Measurements from ENCODE around the gene NOS1. TPM values are rescaled to one million over a fixed set of nuclear protein-coding genes. Genes with fewer than 3 reads are reported as not detected.

The NOS1 gene
- total and polyA plus RNA-seq, 4 donors = 1.2 to 7.0 (median 3.4) TPM

DNA sequence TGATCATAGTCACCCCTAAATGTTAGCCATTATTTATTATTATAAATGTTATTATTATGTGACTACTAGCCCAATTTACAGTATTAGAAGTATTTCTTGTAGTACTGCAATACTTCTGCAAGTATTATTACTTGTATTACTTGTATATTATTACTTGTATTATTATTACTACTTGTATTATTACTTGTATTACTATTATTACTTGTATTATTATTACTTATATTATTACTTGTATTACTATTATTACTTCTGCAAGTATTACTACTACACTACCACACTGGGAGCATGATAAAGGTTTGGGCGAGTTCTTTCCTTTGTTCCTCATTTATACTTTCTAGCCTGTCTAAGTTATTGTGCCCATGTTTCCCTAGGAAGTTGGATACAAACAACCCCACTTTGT is 67.9 kb downstream of the NOS1 start:
- no peaks in the 10 kb centered on the region for H3K36me3 ChIP-seq (ENCODE audit: control insufficient read depth, insufficient read depth, low read length)
- DNase-seq (ENCODE audit: low read depth in 4 of 6, low spot score in 6 of 6) = no peak
- H3K4me3 ChIP-seq (ENCODE audit: low read depth, low read length) = no peak overlapping the region
- H3K27ac ChIP-seq (ENCODE audit: low read depth, low read length) = no peak overlapping the region
- no CpG with 5 or more reads among the region's 1 CpG for WGBS (ENCODE audit: insufficient coverage)
- no peaks in the 10 kb centered on the region for H3K27me3 ChIP-seq (ENCODE audit: control insufficient read depth, insufficient read depth, low read length)
- H3K4me1 ChIP-seq (ENCODE audit: control insufficient read depth, insufficient read depth, low read length) = peaks cover 7% of the 10 kb centered on the region
- no peaks in the 10 kb centered on the region for H3K9me3 ChIP-seq (ENCODE audit: control insufficient read depth, insufficient read depth, low read length)

DNA sequence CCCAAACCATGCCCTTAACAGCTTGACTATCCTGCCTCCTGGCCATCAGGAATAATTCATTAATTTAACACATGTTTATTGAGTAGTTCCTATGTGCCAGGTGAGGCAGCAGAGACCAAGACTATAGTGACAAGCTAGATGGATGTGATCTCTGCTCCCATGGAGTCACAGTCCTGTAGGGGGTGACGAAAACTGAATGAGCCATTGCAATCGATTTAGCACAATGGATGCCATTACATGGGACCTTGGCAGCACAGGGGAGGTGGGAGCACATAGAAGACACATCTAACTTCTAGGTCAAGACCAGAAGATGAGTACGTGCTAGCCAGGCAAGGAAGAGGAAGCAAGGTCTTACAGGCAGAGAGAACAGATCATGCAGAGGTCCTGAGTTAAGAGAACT is 68.7 kb downstream of the NOS1 start:
- Histone ChIP-seq H3K4me3 (ENCODE audit: low read depth, low read length) (no peak overlapping the region), H3K36me3 (ENCODE audit: control insufficient read depth, insufficient read depth, low read length) (no peaks in the 10 kb centered on the region), H3K9me3 (ENCODE audit: control insufficient read depth, insufficient read depth, low read length) (no peaks in the 10 kb centered on the region), H3K27me3 (ENCODE audit: control insufficient read depth, insufficient read depth, low read length) (no peaks in the 10 kb centered on the region), H3K27ac (ENCODE audit: low read depth, low read length) (no peak overlapping the region), H3K4me1 (ENCODE audit: control insufficient read depth, insufficient read depth, low read length) (peaks cover 7% of the 10 kb centered on the region)
- 90% methylated on average over 3 of the region's 3 CpGs for WGBS (ENCODE audit: insufficient coverage)
- DNase-seq (ENCODE audit: low read depth in 4 of 6, low spot score in 6 of 6) = no peak

- no peaks in the 10 kb centered on the region for H3K27me3 ChIP-seq (ENCODE audit: control insufficient read depth, insufficient read depth, low read length)
- no peaks in the 10 kb centered on the region for H3K4me1 ChIP-seq (ENCODE audit: control insufficient read depth, insufficient read depth, low read length)
- peak in 1 of 6 donors; percentile 23 for DNase-seq (ENCODE audit: low read depth in 4 of 6, low spot score in 6 of 6)
- WGBS (ENCODE audit: insufficient coverage) = 72% methylated on average over 6 of the region's 9 CpGs
- H3K27ac ChIP-seq (ENCODE audit: low read depth, low read length) = no peak overlapping the region
- H3K4me3 ChIP-seq (ENCODE audit: low read depth, low read length) = no peak overlapping the region
- no peaks in the 10 kb centered on the region for H3K36me3 ChIP-seq (ENCODE audit: control insufficient read depth, insufficient read depth, low read length)
- H3K9me3 ChIP-seq (ENCODE audit: control insufficient read depth, insufficient read depth, low read length) = no peaks in the 10 kb centered on the region
Measured at GRCh38 chr12:117284140-117284539, 77.3 kb downstream of the NOS1 start.

GRCh38 chr12:117282490-117282889 is 78.9 kb downstream of the NOS1 start:
- H3K4me1 ChIP-seq (ENCODE audit: control insufficient read depth, insufficient read depth, low read length) = no peaks in the 10 kb centered on the region
- H3K36me3 ChIP-seq (ENCODE audit: control insufficient read depth, insufficient read depth, low read length) = no peaks in the 10 kb centered on the region
- peak in 1 of 6 donors; percentile 41 for DNase-seq (ENCODE audit: low read depth in 4 of 6, low spot score in 6 of 6)
- WGBS (ENCODE audit: insufficient coverage) = no CpG with 5 or more reads among the region's 5 CpGs
- H3K27me3 ChIP-seq (ENCODE audit: control insufficient read depth, insufficient read depth, low read length) = peaks cover 2% of the 10 kb centered on the region
- no peak overlapping the region for H3K4me3 ChIP-seq (ENCODE audit: low read depth, low read length)
- no peak overlapping the region for H3K27ac ChIP-seq (ENCODE audit: low read depth, low read length)
- no peaks in the 10 kb centered on the region for H3K9me3 ChIP-seq (ENCODE audit: control insufficient read depth, insufficient read depth, low read length)

- DNase-seq (ENCODE audit: low read depth in 4 of 6, low spot score in 6 of 6) = no peak
- no peaks in the 10 kb centered on the region for H3K9me3 ChIP-seq (ENCODE audit: control insufficient read depth, insufficient read depth, low read length)
- no peak overlapping the region for H3K4me3 ChIP-seq (ENCODE audit: low read depth, low read length)
- no peak overlapping the region for H3K27ac ChIP-seq (ENCODE audit: low read depth, low read length)
- no peaks in the 10 kb centered on the region for H3K4me1 ChIP-seq (ENCODE audit: control insufficient read depth, insufficient read depth, low read length)
- H3K36me3 ChIP-seq (ENCODE audit: control insufficient read depth, insufficient read depth, low read length) = no peaks in the 10 kb centered on the region
- H3K27me3 ChIP-seq (ENCODE audit: control insufficient read depth, insufficient read depth, low read length) = peaks cover 4% of the 10 kb centered on the region
- WGBS (ENCODE audit: insufficient coverage) = 93% methylated on average over 3 of the region's 8 CpGs
Measured at GRCh38 chr12:117280019-117280680, 81.3 kb downstream of the NOS1 start.

DNA sequence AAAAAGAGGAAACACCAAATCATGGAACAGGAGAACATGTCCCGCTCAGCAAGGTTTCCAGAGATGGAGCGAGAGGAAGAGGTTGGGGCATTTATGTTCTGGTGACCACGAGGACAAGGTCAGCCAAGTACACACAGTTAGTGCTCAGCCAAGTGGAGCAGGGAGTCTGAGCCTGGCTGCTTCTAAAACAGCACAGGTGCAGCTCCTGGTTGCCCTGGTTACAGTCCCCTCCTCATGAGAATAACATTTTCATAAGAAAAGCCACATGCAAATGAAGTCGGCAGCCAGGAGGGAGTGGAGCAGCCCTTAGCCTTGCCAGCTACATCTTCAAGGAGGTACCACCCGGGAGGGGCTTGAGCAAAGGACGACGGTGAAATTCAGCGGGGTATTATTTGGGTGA is 81.8 kb downstream of the NOS1 start:
- no peaks in the 10 kb centered on the region for H3K9me3 ChIP-seq (ENCODE audit: control insufficient read depth, insufficient read depth, low read length)
- H3K4me3 ChIP-seq (ENCODE audit: low read depth, low read length) = no peak overlapping the region
- 42% methylated on average over 7 of the region's 8 CpGs for WGBS (ENCODE audit: insufficient coverage)
- H3K4me1 ChIP-seq (ENCODE audit: control insufficient read depth, insufficient read depth, low read length) = no peaks in the 10 kb centered on the region
- H3K27ac ChIP-seq (ENCODE audit: low read depth, low read length) = no peak overlapping the region
- peak in 2 of 6 donors; percentile 20 to 80 for DNase-seq (ENCODE audit: low read depth in 4 of 6, low spot score in 6 of 6)
- H3K27me3 ChIP-seq (ENCODE audit: control insufficient read depth, insufficient read depth, low read length) = peaks cover 4% of the 10 kb centered on the region
- no peaks in the 10 kb centered on the region for H3K36me3 ChIP-seq (ENCODE audit: control insufficient read depth, insufficient read depth, low read length)

- peaks cover 4% of the 10 kb centered on the region for H3K27me3 ChIP-seq (ENCODE audit: control insufficient read depth, insufficient read depth, low read length)
- no peak overlapping the region for H3K4me3 ChIP-seq (ENCODE audit: low read depth, low read length)
- no peak for DNase-seq (ENCODE audit: low read depth in 4 of 6, low spot score in 6 of 6)
- no peaks in the 10 kb centered on the region for H3K36me3 ChIP-seq (ENCODE audit: control insufficient read depth, insufficient read depth, low read length)
- no peak overlapping the region for H3K27ac ChIP-seq (ENCODE audit: low read depth, low read length)
- H3K9me3 ChIP-seq (ENCODE audit: control insufficient read depth, insufficient read depth, low read length) = no peaks in the 10 kb centered on the region
- H3K4me1 ChIP-seq (ENCODE audit: control insufficient read depth, insufficient read depth, low read length) = no peaks in the 10 kb centered on the region
- 57% methylated on average over 2 of the region's 7 CpGs for WGBS (ENCODE audit: insufficient coverage)
Measured at GRCh38 chr12:117277875-117278274, 83.6 kb downstream of the NOS1 start.

GRCh38 chr12:117273091-117273490 is 88.3 kb downstream of the NOS1 start:
- no peaks in the 10 kb centered on the region for H3K4me1 ChIP-seq (ENCODE audit: control insufficient read depth, insufficient read depth, low read length)
- no peak for DNase-seq (ENCODE audit: low read depth in 4 of 6, low spot score in 6 of 6)
- H3K27ac ChIP-seq (ENCODE audit: low read depth, low read length) = no peak overlapping the region
- no peaks in the 10 kb centered on the region for H3K9me3 ChIP-seq (ENCODE audit: control insufficient read depth, insufficient read depth, low read length)
- peaks cover 4% of the 10 kb centered on the region for H3K27me3 ChIP-seq (ENCODE audit: control insufficient read depth, insufficient read depth, low read length)
- H3K36me3 ChIP-seq (ENCODE audit: control insufficient read depth, insufficient read depth, low read length) = no peaks in the 10 kb centered on the region
- no peak overlapping the region for H3K4me3 ChIP-seq (ENCODE audit: low read depth, low read length)
- no CpG with 5 or more reads among the region's 2 CpGs for WGBS (ENCODE audit: insufficient coverage)

- Histone ChIP-seq H3K36me3 (ENCODE audit: control insufficient read depth, insufficient read depth, low read length) (no peaks in the 10 kb centered on the region), H3K9me3 (ENCODE audit: control insufficient read depth, insufficient read depth, low read length) (no peaks in the 10 kb centered on the region), H3K4me1 (ENCODE audit: control insufficient read depth, insufficient read depth, low read length) (no peaks in the 10 kb centered on the region), H3K4me3 (ENCODE audit: low read depth, low read length) (no peak overlapping the region), H3K27ac (ENCODE audit: low read depth, low read length) (no peak overlapping the region), H3K27me3 (ENCODE audit: control insufficient read depth, insufficient read depth, low read length) (peaks cover 4% of the 10 kb centered on the region)
- no peak for DNase-seq (ENCODE audit: low read depth in 4 of 6, low spot score in 6 of 6)
- no CpG with 5 or more reads among the region's 4 CpGs for WGBS (ENCODE audit: insufficient coverage)
Measured at GRCh38 chr12:117272690-117273089, 88.7 kb downstream of the NOS1 start.

GRCh38 chr12:117262749-117263148 is 98.7 kb downstream of the NOS1 start:
- no peaks in the 10 kb centered on the region for H3K27me3 ChIP-seq (ENCODE audit: control insufficient read depth, insufficient read depth, low read length)
- H3K4me1 ChIP-seq (ENCODE audit: control insufficient read depth, insufficient read depth, low read length) = no peaks in the 10 kb centered on the region
- H3K36me3 ChIP-seq (ENCODE audit: control insufficient read depth, insufficient read depth, low read length) = no peaks in the 10 kb centered on the region
- DNase-seq (ENCODE audit: low read depth in 4 of 6, low spot score in 6 of 6) = no peak
- no peak overlapping the region for H3K4me3 ChIP-seq (ENCODE audit: low read depth, low read length)
- 86% methylated on average over 1 of the region's 3 CpGs for WGBS (ENCODE audit: insufficient coverage)
- no peak overlapping the region for H3K27ac ChIP-seq (ENCODE audit: low read depth, low read length)
- no peaks in the 10 kb centered on the region for H3K9me3 ChIP-seq (ENCODE audit: control insufficient read depth, insufficient read depth, low read length)
